HG03025 (cell line): ENCODE data around the gene SLC48A1.

Source experiments
- ATAC-seq: cut with Tn5 transposase; IDR thresholded peaks from one replicate; pipeline ENCODE4 v1.9.1; 2021; ENCODE audit warnings: mild to moderate bottlenecking, moderate library complexity; ENCODE audit not compliant: unreplicated experiment, low FRiP score

The SLC48A1 gene

GRCh38 chr12:47789141-47789540 lies 16.1 kb downstream of the SLC48A1 start:
- no peak for ATAC-seq

DNA sequence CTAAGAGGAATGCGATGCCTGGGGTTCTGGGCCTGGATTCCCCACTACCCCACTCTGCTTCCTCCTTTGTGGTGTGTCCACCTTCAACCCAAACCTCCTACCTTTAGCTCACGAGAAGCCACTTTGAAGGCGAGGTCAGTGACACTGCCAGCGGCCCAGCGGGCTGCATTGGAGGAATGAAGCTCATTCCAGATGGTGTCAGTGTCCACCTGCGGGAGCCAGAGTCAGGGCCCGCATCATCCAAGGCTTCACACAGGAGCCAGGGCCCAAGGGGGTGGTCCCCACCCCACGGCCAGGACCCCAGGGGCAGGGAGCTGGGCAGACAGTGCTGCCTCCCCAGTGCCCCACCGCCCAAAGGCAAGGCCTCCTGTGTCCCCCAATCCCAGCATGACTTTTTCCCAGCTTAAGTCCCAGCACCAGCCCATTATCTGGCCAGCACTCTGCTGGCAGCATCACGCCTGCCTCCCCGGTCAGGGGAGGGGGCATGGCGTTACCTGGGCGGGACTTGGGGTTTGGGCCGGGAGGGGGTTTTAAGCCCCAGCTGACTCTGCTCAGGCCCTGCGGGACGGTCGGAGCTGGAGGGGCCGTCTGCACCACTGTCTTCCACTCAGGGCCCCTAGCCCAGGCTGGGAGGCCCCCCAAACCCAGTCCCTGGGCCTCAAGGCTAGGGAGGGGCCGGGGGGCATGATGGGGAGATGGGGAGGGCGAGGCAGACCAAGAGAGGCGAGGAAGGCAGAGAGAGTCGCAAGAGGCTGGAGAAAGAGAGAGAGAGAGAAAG lies 16.9 kb downstream of the SLC48A1 start:
- no peak for ATAC-seq

- ATAC-seq = no peak
Measured at GRCh38 chr12:47790676-47791350, 17.8 kb downstream of the SLC48A1 start.

GRCh38 chr12:47791351-47791746 lies 18.3 kb downstream of the SLC48A1 start:
- no peak for ATAC-seq

DNA sequence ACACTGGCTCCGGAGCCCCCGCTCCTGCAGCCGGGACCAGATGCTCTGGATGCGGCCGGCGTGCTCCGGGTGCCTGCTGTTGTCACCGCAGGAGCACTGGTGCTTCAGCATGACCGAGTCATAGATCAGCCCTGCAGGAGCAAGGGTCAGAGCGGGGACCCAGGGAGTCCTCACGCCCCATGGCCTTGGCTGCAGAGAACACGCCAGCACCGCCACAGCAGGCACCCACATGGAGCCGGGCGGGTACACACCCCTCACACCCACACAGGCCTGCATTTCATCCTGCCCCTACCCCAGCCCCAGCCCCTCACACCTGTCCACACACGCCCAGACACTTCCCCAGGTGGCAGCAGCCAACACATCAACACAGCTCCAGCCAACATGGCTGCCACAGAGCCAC lies 18.8 kb downstream of the SLC48A1 start:
- no peak for ATAC-seq

DNA sequence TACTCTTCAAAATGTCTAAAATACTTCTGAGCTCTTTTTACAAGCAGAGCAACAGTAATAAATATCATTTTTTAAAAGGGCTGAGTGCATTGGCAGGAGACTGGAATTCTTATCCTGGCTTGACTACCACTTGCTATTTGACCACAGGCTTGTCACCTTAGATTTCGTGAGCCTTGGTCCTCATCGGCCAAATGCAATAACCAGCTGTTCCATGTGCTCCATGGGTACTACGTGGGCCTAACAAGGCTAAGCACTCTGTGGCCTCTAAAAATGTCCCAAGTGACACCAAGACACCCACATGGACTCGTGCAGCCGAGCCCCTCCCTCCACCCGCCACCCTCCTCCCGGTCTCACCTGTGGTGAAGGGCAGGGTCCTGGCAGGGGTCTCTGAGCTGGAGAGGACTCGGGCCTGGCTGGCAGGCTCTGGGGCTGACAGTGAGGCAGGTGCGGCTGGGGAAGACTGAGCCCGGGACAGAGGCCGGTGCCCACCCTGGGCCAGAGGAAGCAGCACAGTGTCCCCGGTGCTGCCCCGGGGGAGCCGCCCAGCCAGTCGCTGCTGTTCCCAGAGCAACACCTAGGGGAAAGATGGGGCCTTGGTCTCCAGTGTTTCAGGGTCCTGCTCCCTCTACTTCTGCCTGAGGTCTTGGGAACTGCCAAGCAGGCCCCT lies 20.1 kb downstream of the SLC48A1 start:
- ATAC-seq = no peak

GRCh38 chr12:47794679-47795078 lies 21.6 kb downstream of the SLC48A1 start:
- no peak for ATAC-seq

GRCh38 chr12:47795121-47795813 lies 22.2 kb downstream of the SLC48A1 start:
- no peak for ATAC-seq

GRCh38 chr12:47795814-47796411 lies 22.9 kb downstream of the SLC48A1 start:
- ATAC-seq = no peak

DNA sequence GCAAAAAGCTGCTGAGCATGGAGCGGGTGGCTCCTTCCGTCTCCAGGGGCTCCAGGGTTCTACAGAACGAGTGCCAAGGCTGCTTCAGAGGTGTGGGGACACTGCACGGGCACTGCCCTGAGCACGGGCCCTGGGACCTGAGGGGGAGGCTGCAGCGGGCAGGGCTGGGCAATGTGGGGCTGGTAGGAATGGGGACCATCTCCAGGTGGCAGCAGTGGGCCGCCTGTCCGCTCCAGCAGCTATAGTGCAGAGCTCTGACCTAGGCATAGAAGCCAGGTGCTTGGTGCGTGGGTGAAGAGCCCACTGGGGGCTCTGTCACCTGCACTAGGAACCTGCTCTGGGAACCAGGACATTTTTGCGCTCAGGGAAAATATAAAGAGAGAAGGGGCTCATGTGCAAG lies 24.4 kb downstream of the SLC48A1 start:
- no peak for ATAC-seq

DNA sequence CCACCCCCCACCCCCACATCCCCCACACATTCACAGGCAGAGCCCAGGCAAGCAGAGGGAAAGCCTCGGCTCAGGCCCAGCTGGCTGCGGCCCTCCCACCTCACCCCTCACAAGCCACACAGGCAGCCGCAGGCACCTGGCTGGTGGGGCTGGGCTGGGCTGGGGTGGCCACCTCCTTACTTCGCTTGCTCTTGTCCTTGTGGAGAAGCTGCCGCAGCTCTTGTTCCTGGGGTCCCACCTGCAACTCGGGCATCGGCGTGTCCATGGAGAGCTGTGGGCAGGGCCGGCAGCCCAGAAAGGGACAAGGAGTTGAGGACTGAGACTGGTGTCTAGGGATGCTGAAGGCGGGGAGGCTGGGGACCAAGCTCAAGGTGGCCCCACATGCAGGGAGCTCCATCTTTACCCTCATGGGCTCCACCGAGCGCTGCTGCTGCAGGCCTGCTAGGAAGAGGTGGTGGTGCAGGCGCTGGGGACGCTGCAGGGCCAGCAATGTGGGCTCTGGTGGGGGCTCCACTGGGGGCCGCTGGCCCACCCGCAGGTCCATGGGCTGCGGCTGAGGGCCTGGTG lies 25.4 kb downstream of the SLC48A1 start:
- no peak for ATAC-seq

- ATAC-seq = no peak
Measured at GRCh38 chr12:47799357-47799955, 26.4 kb downstream of the SLC48A1 start.

DNA sequence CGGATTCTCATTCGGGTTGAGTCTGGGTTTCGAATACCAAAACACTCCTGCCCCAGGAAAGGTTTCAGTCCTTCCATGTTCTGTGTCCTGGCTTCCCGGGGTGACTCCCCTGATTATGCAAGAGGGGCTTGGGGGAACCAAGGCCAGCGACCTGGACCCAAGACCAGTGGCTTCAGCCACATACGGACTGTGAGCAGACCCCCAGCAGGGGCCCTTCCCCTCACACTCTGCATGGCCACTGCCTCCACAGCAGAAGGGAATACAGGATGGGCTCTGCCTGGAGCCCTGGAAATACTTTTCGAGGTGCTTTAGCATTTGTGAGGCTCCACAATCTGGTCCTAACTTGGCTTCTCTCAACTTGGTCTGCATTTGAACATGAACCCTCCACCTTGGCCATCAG lies 27.5 kb downstream of the SLC48A1 start:
- ATAC-seq = no peak

GRCh38 chr12:47801170-47801903 lies 28.3 kb downstream of the SLC48A1 start:
- no peak for ATAC-seq

DNA sequence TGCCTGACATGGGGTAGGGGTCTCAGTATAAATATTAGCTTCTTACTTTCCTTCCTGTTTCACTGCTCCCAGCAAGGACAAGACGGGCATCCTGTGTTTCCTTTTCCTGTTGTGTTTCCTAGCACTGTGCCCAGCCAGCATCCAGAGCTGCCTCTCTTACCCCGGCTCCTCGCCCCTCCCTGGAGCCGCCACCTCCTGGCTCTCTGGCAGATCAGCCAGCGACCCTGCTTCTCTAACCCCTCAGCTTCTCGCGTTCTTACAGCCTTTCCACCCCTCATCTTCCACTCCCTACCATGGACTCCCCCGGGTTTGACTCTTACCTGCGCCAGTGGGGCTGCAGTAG lies 28.8 kb downstream of the SLC48A1 start:
- no peak for ATAC-seq

GRCh38 chr12:47802312-47802711 lies 29.3 kb downstream of the SLC48A1 start:
- no peak for ATAC-seq

GRCh38 chr12:47803191-47803875 lies 30.3 kb downstream of the SLC48A1 start:
- ATAC-seq = no peak

GRCh38 chr12:47804171-47804570 lies 31.1 kb downstream of the SLC48A1 start:
- ATAC-seq = no peak

- ATAC-seq = no peak
Measured at GRCh38 chr12:47805417-47805816, 32.4 kb downstream of the SLC48A1 start.
